Glutamatergic neuron (in vitro differentiated cells): Measurements from ENCODE around the gene COPS8. TPM values are rescaled to one million over a fixed set of nuclear protein-coding genes. Genes with fewer than 3 reads are reported as not detected.

Experiments
- DNase-seq: peaks from one replicate; pipeline ENCODE4 v3.0.0; 2022
- H3K27ac Mint-ChIP-seq: one replicate; pipeline ENCODE4 v1.8.0; 2020; ENCODE audit warnings: mild to moderate bottlenecking, mixed read lengths, inconsistent platforms; ENCODE audit not compliant: unreplicated experiment
- H3K27me3 Mint-ChIP-seq: one replicate; pipeline ENCODE4 v1.8.0; 2020; ENCODE audit warnings: mild to moderate bottlenecking, moderate library complexity, mixed read lengths, inconsistent platforms; ENCODE audit not compliant: unreplicated experiment
- H3K36me3 Mint-ChIP-seq: one replicate; pipeline ENCODE4 v1.8.0; 2020; ENCODE audit warnings: mild to moderate bottlenecking, mixed read lengths, inconsistent platforms; ENCODE audit not compliant: unreplicated experiment
- H3K4me1 Mint-ChIP-seq: one replicate; pipeline ENCODE4 v1.8.0; 2020; ENCODE audit warnings: mild to moderate bottlenecking, low read depth, mixed read lengths, inconsistent platforms; ENCODE audit not compliant: unreplicated experiment
- H3K4me3 Mint-ChIP-seq: one replicate; pipeline ENCODE4 v1.8.0; 2020; ENCODE audit warnings: mild to moderate bottlenecking, mixed read lengths, inconsistent platforms; ENCODE audit not compliant: unreplicated experiment
- H3K9me3 Mint-ChIP-seq: one replicate; pipeline ENCODE4 v1.8.0; 2020; ENCODE audit warnings: mild to moderate bottlenecking, moderate library complexity, mixed read lengths, inconsistent platforms; ENCODE audit not compliant: unreplicated experiment
- CTCF ChIP-seq: fragments of 200-600 bp; sonication (generic); IDR thresholded peaks from one replicate; pipeline ENCODE4 v1.5.0; 2021; ENCODE audit not compliant: partially characterized antibody, unreplicated experiment
- total RNA-seq: library from RNA; stranded (reverse); fragmentation: NEBNext Ultra II Directional; extraction: Animal tissue kit (Norgen Biotek cat#: 25700); gene quantifications from one replicate; pipeline ENCODE4 v1.2.1, GENCODE V29; 2021; ENCODE audit not compliant: unreplicated experiment

Gene COPS8
- total RNA-seq, 1 donor from 2014 or later: 55.8 TPM

GRCh38 chr2:237147317-237147716, 61.6 kb downstream of the COPS8 start:
- H3K36me3 Mint-ChIP-seq: peaks cover 15% of the 10 kb centered on the region
- no peaks in the 10 kb centered on the region for H3K4me1 Mint-ChIP-seq
- no peak for DNase-seq
- no peaks in the 10 kb centered on the region for H3K27me3 Mint-ChIP-seq
- H3K27ac Mint-ChIP-seq: no peak overlapping the region
- H3K9me3 Mint-ChIP-seq: peaks cover 2% of the 10 kb centered on the region
- TF ChIP-seq CTCF: no peak
- no peak overlapping the region for H3K4me3 Mint-ChIP-seq

GRCh38 chr2:237148624-237149023, 62.9 kb downstream of the COPS8 start:
- peaks cover 15% of the 10 kb centered on the region for H3K36me3 Mint-ChIP-seq
- peaks cover 2% of the 10 kb centered on the region for H3K9me3 Mint-ChIP-seq
- no peaks in the 10 kb centered on the region for H3K4me1 Mint-ChIP-seq
- TF ChIP-seq CTCF: no peak
- H3K4me3 Mint-ChIP-seq: no peak overlapping the region
- H3K27me3 Mint-ChIP-seq: no peaks in the 10 kb centered on the region
- H3K27ac Mint-ChIP-seq: no peak overlapping the region
- no peak for DNase-seq

GRCh38 chr2:237149425-237149824, 63.7 kb downstream of the COPS8 start:
- no peaks in the 10 kb centered on the region for H3K27me3 Mint-ChIP-seq
- peaks cover 15% of the 10 kb centered on the region for H3K36me3 Mint-ChIP-seq
- no peak overlapping the region for H3K27ac Mint-ChIP-seq
- H3K4me3 Mint-ChIP-seq: no peak overlapping the region
- no peaks in the 10 kb centered on the region for H3K4me1 Mint-ChIP-seq
- peaks cover 2% of the 10 kb centered on the region for H3K9me3 Mint-ChIP-seq
- DNase-seq: no peak
- no peak for TF ChIP-seq CTCF
